Epithelial cell of proximal tubule (primary cell): ENCODE data around the gene HOXB3. TPM values are rescaled to one million over a fixed set of nuclear protein-coding genes. Genes with fewer than 3 reads are reported as not detected.

Experiments
- DNase-seq: peaks from one replicate; pipeline ENCODE4 v3.0.0-alpha.2; 2011; ENCODE audit warnings: low read depth
- H3K4me3 ChIP-seq: 2 replicates; pipeline ENCODE4 v1.5.1; 2011; ENCODE audit warnings: low read depth, mild to moderate bottlenecking, low read length
- total RNA-seq: library from RNA; depleted of rRNA; stranded (reverse); fragments of >200 nt; gene quantifications from 2 replicates; pipeline ENCODE4 v1.2.3, GENCODE V29; 2015
- TF ChIP-seq, protein P1 (sequence below): conservative IDR thresholded peaks from 2 replicates; pipeline ENCODE4 v1.5.1; 2012; ENCODE audit warnings: low read depth, mild to moderate bottlenecking, low read length

HOXB3 gene
- total RNA-seq, 1 donor from 2014 or later, result 49.9 TPM

DNA sequence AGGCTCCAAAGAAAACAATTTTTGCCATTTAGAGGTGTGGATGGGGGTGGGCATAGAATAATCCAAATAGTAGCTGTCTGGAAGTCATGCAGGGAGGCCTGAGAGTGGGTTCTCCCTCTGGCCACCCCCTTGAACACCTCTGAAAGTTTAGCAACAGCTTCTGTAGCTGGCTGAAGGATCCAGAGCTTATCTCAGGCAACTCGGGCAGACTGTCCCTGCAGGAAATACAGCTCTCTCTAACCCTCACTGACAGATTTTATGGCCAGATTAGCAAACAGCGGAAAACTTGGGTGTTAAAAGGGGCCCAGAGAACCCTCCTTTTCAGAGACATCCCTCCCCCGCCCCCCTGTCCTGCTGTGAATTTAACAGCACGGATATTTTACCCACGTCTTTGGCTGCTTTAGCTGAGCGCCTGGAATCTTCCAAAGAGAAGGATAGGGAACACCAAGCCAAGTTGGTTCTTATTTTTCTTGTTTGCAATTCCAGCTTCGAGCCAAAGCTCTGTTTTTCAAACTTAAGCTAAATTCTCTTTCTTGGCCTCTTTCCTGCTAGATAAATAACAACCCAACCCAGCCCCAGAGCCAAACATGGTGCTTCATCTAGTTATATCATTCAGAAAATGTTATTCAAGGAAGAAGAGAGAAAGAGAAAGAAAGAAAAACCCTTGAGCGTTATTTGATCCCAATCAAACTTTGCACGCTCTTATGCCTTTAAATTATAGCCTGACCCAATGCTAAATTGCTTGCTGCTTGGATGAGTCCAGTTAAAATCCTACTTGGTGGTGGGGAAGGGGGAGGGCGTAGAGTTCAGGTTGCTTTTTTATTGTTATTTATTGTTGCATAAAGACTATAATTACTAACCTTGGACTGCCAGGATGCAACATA lies 42.9 kb downstream of the HOXB3 start:
- peak overlapping the region; percentile 35 for H3K4me3 ChIP-seq

DNA sequence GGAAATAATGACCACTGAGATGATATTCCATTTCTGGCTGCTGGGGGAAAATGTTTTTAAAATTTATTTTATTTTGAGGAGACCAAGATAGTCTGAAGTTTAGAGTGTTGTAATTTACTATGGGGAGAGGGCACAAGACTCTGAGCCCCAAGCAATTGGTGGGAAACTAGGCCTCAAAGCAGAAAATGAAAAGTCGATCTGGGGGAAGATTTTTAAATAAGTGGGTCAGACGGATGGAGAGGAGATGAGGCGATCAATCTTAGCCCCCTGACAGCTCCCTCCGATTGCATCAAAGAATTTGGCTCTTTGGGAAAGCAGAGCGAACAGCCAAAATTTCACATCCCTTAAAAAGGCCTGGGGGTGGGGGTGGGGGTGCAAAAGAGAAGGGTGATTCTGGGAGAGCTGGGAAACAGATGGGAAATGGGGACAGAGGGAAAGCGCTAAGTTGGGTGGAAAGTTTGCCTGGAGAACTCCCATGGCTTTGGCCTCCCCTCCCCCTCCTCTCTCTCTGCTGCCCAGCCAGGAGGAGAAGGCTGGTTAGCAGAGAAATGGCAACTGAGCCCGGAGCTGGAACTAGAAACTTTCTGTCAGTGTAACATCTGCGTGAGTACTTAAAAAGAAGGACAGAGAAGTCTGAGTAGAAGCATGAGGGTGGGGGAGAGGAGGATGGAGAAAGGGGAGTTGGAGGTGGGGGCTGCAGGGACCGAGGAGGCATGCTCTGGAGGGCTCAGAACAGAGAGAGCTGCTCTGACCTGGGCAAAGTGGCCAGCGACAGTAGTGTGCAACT lies 43.7 kb downstream of the HOXB3 start:
- TF ChIP-seq, protein P1, sequence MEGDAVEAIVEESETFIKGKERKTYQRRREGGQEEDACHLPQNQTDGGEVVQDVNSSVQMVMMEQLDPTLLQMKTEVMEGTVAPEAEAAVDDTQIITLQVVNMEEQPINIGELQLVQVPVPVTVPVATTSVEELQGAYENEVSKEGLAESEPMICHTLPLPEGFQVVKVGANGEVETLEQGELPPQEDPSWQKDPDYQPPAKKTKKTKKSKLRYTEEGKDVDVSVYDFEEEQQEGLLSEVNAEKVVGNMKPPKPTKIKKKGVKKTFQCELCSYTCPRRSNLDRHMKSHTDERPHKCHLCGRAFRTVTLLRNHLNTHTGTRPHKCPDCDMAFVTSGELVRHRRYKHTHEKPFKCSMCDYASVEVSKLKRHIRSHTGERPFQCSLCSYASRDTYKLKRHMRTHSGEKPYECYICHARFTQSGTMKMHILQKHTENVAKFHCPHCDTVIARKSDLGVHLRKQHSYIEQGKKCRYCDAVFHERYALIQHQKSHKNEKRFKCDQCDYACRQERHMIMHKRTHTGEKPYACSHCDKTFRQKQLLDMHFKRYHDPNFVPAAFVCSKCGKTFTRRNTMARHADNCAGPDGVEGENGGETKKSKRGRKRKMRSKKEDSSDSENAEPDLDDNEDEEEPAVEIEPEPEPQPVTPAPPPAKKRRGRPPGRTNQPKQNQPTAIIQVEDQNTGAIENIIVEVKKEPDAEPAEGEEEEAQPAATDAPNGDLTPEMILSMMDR, result no peak
- H3K4me3 ChIP-seq, result peak overlapping the region; percentile 35
- DNase-seq, result no peak

More for the DNA sequence above, 42.9 kb downstream of the HOXB3 start:
- TF ChIP-seq, protein P1, result no peak
- DNase-seq, result no peak

DNA sequence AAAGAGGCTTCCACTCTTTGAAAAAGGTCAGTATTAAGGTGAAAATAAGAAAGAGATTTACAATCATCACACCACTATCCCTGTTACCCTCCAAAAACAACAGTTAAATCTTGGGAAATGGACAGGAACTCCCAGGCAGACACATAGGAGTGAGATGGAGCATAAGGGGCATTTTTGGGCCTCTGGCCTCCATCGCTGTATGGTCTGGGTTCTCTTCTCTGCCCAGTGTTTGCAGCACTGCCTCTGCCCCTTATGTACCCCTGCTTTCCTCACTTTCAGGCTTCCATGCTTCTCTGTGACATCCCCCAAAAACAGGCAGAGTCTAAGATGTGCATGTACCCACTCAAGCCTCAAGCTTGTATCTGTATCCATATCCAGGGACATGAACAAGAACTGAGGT lies 44.5 kb downstream of the HOXB3 start:
- peak overlapping the region; percentile 89 for H3K4me3 ChIP-seq

DNA sequence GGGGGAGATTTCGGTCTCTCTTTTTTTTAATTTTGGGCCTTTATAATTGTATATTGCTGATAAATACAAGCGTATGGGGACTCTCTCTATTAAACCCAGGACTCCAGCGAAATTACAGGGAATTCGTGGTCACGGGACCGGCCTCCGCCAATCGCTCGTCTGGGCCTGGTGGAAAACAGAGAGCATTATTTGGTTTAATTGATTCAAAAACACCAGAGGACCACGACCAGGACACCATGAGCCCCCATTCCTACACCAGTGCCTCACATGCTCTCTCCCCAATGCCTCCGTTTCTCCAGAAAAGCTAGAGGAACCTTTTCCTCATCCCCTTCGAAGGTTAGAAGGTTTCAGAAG lies 45.0 kb downstream of the HOXB3 start, which contains the start of gene HOXB2:
Gene HOXB2 (minus strand): TSS at position 88 of the 354 bp plus-strand sequence. CDS start 198 bp downstream, outside the sequence.
- DNase-seq, result no peak
- TF ChIP-seq, protein P1, result no peak
- H3K4me3 ChIP-seq, result peak within 1 kb of the TSS; percentile 89

More for the DNA sequence above, 44.5 kb downstream of the HOXB3 start:
- TF ChIP-seq, protein P1, result no peak
- no peak for DNase-seq

DNA sequence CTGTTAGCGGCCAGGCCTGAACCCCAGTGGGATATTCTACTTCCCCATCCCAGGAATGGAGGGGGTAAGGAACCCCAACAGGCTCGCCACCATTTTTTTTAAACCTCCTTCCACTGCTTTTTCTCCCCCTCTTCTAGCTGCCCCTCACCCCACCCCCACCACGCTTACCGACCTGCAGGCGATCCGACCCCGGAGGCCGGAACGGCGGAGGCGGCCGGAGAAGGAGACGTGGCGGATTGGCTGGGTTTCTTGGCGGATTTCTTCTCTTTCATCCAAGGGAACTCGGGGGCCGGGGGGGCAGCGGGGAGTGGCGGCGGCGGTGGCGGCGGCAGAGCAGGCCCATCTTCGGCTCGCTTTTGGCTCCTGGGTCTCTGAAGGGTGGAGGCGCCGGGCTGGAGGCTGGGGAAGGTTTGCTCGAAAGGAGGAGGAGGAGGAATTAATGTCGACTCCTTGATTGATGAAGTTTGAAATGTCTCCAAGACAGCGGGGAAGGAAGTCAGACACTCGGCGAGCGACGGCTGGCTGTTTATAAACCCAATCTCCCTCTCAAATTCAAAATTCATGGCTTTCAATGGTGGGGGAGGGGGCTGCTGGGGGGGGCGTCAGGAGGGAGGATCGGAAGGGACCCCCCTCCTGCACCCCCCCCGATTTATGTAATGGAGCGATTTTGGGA lies 45.6 kb downstream of the HOXB3 start:
- DNase-seq, result no peak
- TF ChIP-seq, protein P1, result no peak
- peak overlapping the region; percentile 89 for H3K4me3 ChIP-seq

DNA sequence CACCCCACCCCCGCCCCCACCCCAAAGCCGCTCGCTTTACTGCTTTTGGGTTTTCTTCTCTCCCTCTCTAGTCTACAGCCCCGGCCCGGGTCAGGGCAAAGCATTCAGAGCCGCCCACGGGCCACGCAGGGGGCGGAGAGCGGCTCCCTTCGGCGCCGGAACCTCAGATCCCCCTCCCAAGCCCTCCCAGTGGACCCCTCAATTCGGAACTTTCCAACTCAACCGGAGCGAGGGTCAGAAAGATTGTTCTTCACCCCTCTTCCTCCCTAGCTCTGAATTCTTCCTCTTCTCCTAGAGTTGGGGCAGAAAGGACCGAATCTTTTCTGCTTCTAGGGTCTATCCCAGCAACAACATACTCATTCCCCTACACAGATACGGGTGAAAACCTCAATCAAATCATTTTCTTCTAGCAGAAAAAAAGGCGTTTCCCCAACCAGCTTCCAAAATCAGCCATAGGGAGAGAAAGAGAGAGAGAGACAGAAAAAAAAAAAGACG lies 46.1 kb downstream of the HOXB3 start:
- TF ChIP-seq, protein P1, result no peak
- peak overlapping the region; percentile 89 for H3K4me3 ChIP-seq
- no peak for DNase-seq
